Neural cell (in vitro differentiated cells): ENCODE data around the gene VASN. TPM values are rescaled to one million over a fixed set of nuclear protein-coding genes. Genes with fewer than 3 reads are reported as not detected.

ENCODE experiments used
- H2AFZ ChIP-seq: fragments of 200-600, 300-800 bp; sonication (generic), shearing (Covaris generic); 2 replicates; pipeline ENCODE4 v1.6.0; 2014; ENCODE audit warnings: low read depth, mild to moderate bottlenecking, antibody characterized with exemption, low read length, moderate library complexity
- H3F3A ChIP-seq: fragments of 200-600 bp; shearing (Covaris generic); 2 replicates; pipeline ENCODE4 v1.6.1; 2016; ENCODE audit warnings: mild to moderate bottlenecking, moderate library complexity, mixed read lengths, antibody characterized with exemption, low read length; ENCODE audit not compliant: insufficient read depth, poor library complexity, severe bottlenecking
- H3K27ac ChIP-seq: fragments of 200-600, 300-800 bp; sonication (generic), shearing (Covaris generic); 2 replicates; pipeline ENCODE4 v1.5.1; 2014; ENCODE audit warnings: mild to moderate bottlenecking, low read length, moderate library complexity
- H3K27me3 ChIP-seq: fragments of 300-800, 200-600 bp; sonication (generic), shearing (Covaris generic); 2 replicates; pipeline ENCODE4 v1.6.0; 2014; ENCODE audit warnings: mild to moderate bottlenecking, low read depth, low read length, moderate library complexity; ENCODE audit not compliant: insufficient read depth
- H3K36me3 ChIP-seq: fragments of 300-800, 200-600 bp; sonication (generic), shearing (Covaris generic); 2 replicates; pipeline ENCODE4 v1.5.1; 2014; ENCODE audit warnings: mild to moderate bottlenecking, antibody characterized with exemption, low read length, moderate library complexity; ENCODE audit not compliant: insufficient read depth
- H3K4me2 ChIP-seq: fragments of 300-800, 200-600 bp; sonication (generic), shearing (Covaris generic); 2 replicates; pipeline ENCODE4 v1.6.0; 2014; ENCODE audit warnings: mild to moderate bottlenecking, low read length
- H3K4me3 ChIP-seq: fragments of 300-800, 200-600 bp; sonication (generic), shearing (Covaris generic); 2 replicates; pipeline ENCODE4 v1.5.1; 2014; ENCODE audit warnings: mild to moderate bottlenecking, low read length, moderate library complexity
- H3K79me2 ChIP-seq: fragments of 200-600 bp; shearing (Covaris generic); replicated peaks from 2 replicates; pipeline ENCODE4 v1.6.0; 2014; ENCODE audit warnings: mild to moderate bottlenecking, low read length, moderate library complexity; ENCODE audit not compliant: insufficient read depth
- H3K9ac ChIP-seq: fragments of 300-800, 200-600 bp; sonication (generic), shearing (Covaris generic); 2 replicates; pipeline ENCODE4 v1.6.1; 2016; ENCODE audit warnings: mild to moderate bottlenecking, low read length, mixed read lengths
- H3K9me2 ChIP-seq: fragments of 200-600 bp; shearing (Covaris generic); 2 replicates; pipeline ENCODE4 v1.6.1; 2016; ENCODE audit warnings: mild to moderate bottlenecking, low read length, mixed read lengths; ENCODE audit not compliant: insufficient read depth
- H3K9me3 ChIP-seq: fragments of 200-600, 300-800 bp; sonication (generic), shearing (Covaris generic); 2 replicates; pipeline ENCODE4 v1.6.1; 2016; ENCODE audit warnings: mild to moderate bottlenecking, mixed run types, low read length, moderate library complexity, mixed read lengths
- H4K20me1 ChIP-seq: fragments of 200-600 bp; shearing (Covaris generic); 2 replicates; pipeline ENCODE4 v1.6.1; 2016; ENCODE audit warnings: mild to moderate bottlenecking, mixed run types; ENCODE audit not compliant: insufficient read depth
- EP300 ChIP-seq: fragments of 450-650 bp; conservative IDR thresholded peaks from 2 replicates; pipeline ENCODE4 v1.6.1; 2014; ENCODE audit warnings: antibody characterized with exemption, mild to moderate bottlenecking, moderate library complexity; ENCODE audit not compliant: poor library complexity, severe bottlenecking
- EZH2 ChIP-seq: fragments of 200-600, 300-800 bp; shearing (Covaris generic), sonication (generic); IDR thresholded peaks from 2 replicates; pipeline ENCODE4 v1.6.1; 2014; ENCODE audit warnings: antibody characterized with exemption, low read length, borderline replicate concordance, mild to moderate bottlenecking; ENCODE audit not compliant: insufficient read depth, poor library complexity, severe bottlenecking
- POLR2AphosphoS5 ChIP-seq: IDR thresholded peaks from 2 replicates; pipeline ENCODE4 v1.6.1; 2012
- RAD21 ChIP-seq: fragments of 450-650 bp; conservative IDR thresholded peaks from 2 replicates; pipeline ENCODE4 v1.6.1; 2014; ENCODE audit warnings: antibody characterized with exemption, mild to moderate bottlenecking, moderate library complexity
- SMC3 ChIP-seq: fragments of 450-650 bp; conservative IDR thresholded peaks from 2 replicates; pipeline ENCODE4 v1.6.1; 2014; ENCODE audit warnings: antibody characterized with exemption, mild to moderate bottlenecking, moderate library complexity; ENCODE audit not compliant: poor library complexity
- TAF1 ChIP-seq: IDR thresholded peaks from 2 replicates; pipeline ENCODE4 v1.6.1; 2012; ENCODE audit warnings: low read depth
- polyA plus RNA-seq: library from polyadenylated mRNA; depleted of rRNA; stranded (reverse); fragments of >200 nt; gene quantifications from 2 replicates; pipeline ENCODE4 v1.2.3, GENCODE V29; 2014
- TF ChIP-seq, protein P1 (sequence below): fragments of 450-650 bp; IDR thresholded peaks from 2 replicates; pipeline ENCODE4 v1.5.1; 2014; ENCODE audit warnings: antibody characterized with exemption, mild to moderate bottlenecking, moderate library complexity; ENCODE audit not compliant: poor library complexity, severe bottlenecking
- TF ChIP-seq, protein P2 (sequence below): IDR thresholded peaks from 2 replicates; pipeline ENCODE4 v1.6.1; 2012; ENCODE audit warnings: borderline replicate concordance

Gene VASN
- polyA plus RNA-seq, 1 donor from 2014 or later: 0.57 TPM

DNA sequence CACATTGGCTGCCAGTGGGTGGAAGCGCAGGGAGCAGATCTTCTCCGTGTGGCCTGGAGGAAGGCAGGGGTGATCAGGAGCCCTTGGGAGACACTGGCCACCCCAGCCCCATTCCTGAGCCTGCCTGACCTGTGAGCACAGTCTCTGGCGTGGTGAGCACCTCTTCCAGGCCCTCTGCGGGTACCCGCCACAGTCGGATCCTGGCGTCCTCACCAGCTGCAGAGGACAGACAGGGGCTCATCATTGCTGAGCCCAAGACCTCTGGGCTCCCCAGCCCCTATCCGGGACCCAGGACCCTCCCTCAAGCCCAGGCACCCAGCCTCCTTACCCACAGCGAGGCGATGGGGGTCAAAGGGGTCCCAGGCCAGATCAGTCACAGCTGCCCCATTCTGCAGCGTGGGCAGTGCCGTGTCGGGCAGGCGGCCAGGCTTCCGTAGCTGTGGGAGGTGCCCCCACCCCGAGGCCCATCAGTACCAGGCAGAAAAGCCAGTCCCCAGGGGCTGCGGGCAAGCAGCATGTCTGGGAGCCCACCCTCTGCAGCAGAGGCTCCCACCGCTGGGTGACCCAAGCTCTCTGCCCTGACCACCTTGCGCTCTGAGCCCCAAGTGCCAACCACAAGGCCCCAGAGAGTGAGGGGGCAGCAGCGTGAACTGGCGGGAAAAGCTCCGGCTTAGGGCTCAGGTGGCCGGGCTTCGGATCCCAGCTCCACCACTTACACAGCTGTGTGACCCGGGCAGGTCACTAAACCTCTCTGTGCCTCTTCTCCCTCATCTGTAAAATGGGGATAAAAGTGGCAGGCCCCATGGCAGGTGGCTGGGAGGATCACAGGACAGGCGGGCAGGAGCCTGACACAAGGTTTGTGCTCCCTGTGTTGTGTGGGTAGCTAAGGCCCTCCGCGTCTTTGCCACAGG is 10.4 kb upstream of the VASN start:
- Histone ChIP-seq H3K27me3 (no peaks in the 10 kb centered on the region), H3K9me2 (no peaks in the 10 kb centered on the region), H3K36me3 (no peaks in the 10 kb centered on the region), H3F3A (no peaks in the 10 kb centered on the region), H3K9me3 (no peaks in the 10 kb centered on the region), H2AFZ (no peak overlapping the region), H3K9ac (no peak overlapping the region), H4K20me1 (no peaks in the 10 kb centered on the region), H3K27ac (no peak overlapping the region), H3K79me2 (no peaks in the 10 kb centered on the region), H3K4me2 (no peak overlapping the region), H3K4me3 (no peak overlapping the region)
- no peak for TF ChIP-seq RAD21
- no peak for TF ChIP-seq EZH2
- TF ChIP-seq, protein P1, sequence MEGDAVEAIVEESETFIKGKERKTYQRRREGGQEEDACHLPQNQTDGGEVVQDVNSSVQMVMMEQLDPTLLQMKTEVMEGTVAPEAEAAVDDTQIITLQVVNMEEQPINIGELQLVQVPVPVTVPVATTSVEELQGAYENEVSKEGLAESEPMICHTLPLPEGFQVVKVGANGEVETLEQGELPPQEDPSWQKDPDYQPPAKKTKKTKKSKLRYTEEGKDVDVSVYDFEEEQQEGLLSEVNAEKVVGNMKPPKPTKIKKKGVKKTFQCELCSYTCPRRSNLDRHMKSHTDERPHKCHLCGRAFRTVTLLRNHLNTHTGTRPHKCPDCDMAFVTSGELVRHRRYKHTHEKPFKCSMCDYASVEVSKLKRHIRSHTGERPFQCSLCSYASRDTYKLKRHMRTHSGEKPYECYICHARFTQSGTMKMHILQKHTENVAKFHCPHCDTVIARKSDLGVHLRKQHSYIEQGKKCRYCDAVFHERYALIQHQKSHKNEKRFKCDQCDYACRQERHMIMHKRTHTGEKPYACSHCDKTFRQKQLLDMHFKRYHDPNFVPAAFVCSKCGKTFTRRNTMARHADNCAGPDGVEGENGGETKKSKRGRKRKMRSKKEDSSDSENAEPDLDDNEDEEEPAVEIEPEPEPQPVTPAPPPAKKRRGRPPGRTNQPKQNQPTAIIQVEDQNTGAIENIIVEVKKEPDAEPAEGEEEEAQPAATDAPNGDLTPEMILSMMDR: no peak
- no peak for TF ChIP-seq EP300

DNA sequence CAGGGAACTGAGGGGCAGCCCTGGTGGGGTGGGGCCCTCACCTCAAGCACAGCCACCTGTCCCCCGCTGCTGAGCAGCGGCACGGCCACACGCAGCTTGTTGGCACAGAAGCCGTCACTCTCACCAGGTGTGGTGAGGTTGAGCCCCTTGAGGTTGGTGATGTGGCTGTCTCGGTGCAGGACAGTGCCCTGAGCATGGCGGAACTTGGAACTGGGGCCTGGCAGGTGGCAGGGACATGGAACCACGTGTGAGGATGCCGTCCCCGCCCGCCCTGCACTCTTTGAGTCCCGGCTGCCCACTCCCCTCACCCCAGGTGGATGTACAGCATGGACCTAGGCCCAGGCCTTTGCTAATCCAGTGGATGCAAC is 9.7 kb upstream of the VASN start:
- Histone ChIP-seq H3K4me2 (no peak overlapping the region), H3K27me3 (no peaks in the 10 kb centered on the region), H4K20me1 (no peaks in the 10 kb centered on the region), H3K9me3 (no peaks in the 10 kb centered on the region), H2AFZ (no peak overlapping the region), H3K36me3 (no peaks in the 10 kb centered on the region), H3K9ac (no peak overlapping the region), H3K9me2 (no peaks in the 10 kb centered on the region), H3F3A (no peaks in the 10 kb centered on the region), H3K27ac (no peak overlapping the region), H3K79me2 (no peaks in the 10 kb centered on the region), H3K4me3 (no peak overlapping the region)
- TF ChIP-seq EP300: no peak
- TF ChIP-seq SMC3: no peak
- TF ChIP-seq, protein P2, sequence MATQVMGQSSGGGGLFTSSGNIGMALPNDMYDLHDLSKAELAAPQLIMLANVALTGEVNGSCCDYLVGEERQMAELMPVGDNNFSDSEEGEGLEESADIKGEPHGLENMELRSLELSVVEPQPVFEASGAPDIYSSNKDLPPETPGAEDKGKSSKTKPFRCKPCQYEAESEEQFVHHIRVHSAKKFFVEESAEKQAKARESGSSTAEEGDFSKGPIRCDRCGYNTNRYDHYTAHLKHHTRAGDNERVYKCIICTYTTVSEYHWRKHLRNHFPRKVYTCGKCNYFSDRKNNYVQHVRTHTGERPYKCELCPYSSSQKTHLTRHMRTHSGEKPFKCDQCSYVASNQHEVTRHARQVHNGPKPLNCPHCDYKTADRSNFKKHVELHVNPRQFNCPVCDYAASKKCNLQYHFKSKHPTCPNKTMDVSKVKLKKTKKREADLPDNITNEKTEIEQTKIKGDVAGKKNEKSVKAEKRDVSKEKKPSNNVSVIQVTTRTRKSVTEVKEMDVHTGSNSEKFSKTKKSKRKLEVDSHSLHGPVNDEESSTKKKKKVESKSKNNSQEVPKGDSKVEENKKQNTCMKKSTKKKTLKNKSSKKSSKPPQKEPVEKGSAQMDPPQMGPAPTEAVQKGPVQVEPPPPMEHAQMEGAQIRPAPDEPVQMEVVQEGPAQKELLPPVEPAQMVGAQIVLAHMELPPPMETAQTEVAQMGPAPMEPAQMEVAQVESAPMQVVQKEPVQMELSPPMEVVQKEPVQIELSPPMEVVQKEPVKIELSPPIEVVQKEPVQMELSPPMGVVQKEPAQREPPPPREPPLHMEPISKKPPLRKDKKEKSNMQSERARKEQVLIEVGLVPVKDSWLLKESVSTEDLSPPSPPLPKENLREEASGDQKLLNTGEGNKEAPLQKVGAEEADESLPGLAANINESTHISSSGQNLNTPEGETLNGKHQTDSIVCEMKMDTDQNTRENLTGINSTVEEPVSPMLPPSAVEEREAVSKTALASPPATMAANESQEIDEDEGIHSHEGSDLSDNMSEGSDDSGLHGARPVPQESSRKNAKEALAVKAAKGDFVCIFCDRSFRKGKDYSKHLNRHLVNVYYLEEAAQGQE: no peak
- TF ChIP-seq, protein P1: no peak
- no peak for TF ChIP-seq TAF1
- no peak for TF ChIP-seq EZH2
- TF ChIP-seq POLR2AphosphoS5: no peak
